HCT116 (cell line): Measurements from ENCODE around the gene SRF. TPM values are rescaled to one million over a fixed set of nuclear protein-coding genes. Genes with fewer than 3 reads are reported as not detected.

Experiments used
- ATAC-seq: fragments of 200-7000 bp; cut with Tn5 transposase; 2 replicates; pipeline ENCODE4 v1.9.1; 2020; ENCODE audit warnings: mild to moderate bottlenecking, moderate library complexity
- BruUV-seq: library from RNA; stranded (reverse); fragments of 400-500 nt; replicated peaks from 2 replicates; lab custom pipeline; 2021; lab: Mats Ljungman, UMichigan
- CTCF ChIA-PET: fragments of 300-600 bp; sonication (Branson Sonifier 250); formaldehyde crosslinking; loops from one replicate; lab custom pipeline; 2021; ENCODE audit warnings: antibody characterized with exemption; lab: Charles Lee
- POLR2A ChIA-PET: fragments of 300-600, 350-600 bp; sonication (Branson Sonifier 250); formaldehyde crosslinking; loops from one replicate; lab custom pipeline; 2021; ENCODE audit warnings: antibody characterized with exemption; lab: Charles Lee
- RAD21 ChIA-PET, 2 experiments: fragments of 300-600 bp; sonication (Branson Sonifier 250); formaldehyde crosslinking; loops; one replicate each; lab custom pipeline; 2023; ENCODE audit warnings: low total read pairs in 2 of 2; ENCODE audit not compliant: uncharacterized antibody in 2 of 2, unreplicated experiment in 2 of 2, low non-redundant PET in 1 of 2; lab: Charles Lee
- DNase-seq: peaks from one replicate; pipeline ENCODE4 v3.0.0-alpha.2; 2010; ENCODE audit warnings: low read depth, low spot score
- H2AFZ ChIP-seq: fragments of 200-600 bp; shearing (Covaris generic), sonication (generic); 2 replicates; pipeline ENCODE4 v1.6.1; 2017; ENCODE audit warnings: low read depth, mixed run types, mixed read lengths, antibody characterized with exemption, low read length; ENCODE audit not compliant: poor library complexity, severe bottlenecking
- H3K27ac ChIP-seq: 2 replicates; pipeline ENCODE4 v1.5.1; 2012; ENCODE audit warnings: low read depth, low read length
- H3K27me3 ChIP-seq: fragments of 200-600 bp; sonication (generic); 2 replicates; pipeline ENCODE4 v1.6.1; 2016; ENCODE audit warnings: mixed run types, low read length, mixed read lengths; ENCODE audit not compliant: insufficient read depth
- H3K36me3 ChIP-seq, 2 experiments: fragments of 200-500 bp in 1 of 2; fragments of 200-600 bp in 1 of 2; sonication (Bioruptor generic) in 1 of 2; sonication (generic) in 1 of 2; 2 replicates each; pipeline versions ENCODE4 v1.5.1 to v1.6.1; 2014 to 2016; ENCODE audit warnings: low read length in 2 of 2, inconsistent platforms in 1 of 2, mixed read lengths in 1 of 2, mixed run types in 1 of 2; ENCODE audit not compliant: insufficient read depth in 2 of 2, control insufficient read depth in 1 of 2
- H3K4me1 ChIP-seq, 2 experiments: fragments of 200-600 bp in 1 of 2; sonication (generic) in 1 of 2; 2 replicates each; pipeline versions ENCODE4 v1.5.1 to v1.6.1; 2012 to 2017; ENCODE audit warnings: low read length in 2 of 2, inconsistent platforms in 1 of 2, mild to moderate bottlenecking in 1 of 2, mixed read lengths in 1 of 2, mixed run types in 1 of 2, moderate library complexity in 1 of 2; ENCODE audit not compliant: insufficient read depth in 2 of 2, control insufficient read depth in 1 of 2
- H3K4me2 ChIP-seq: fragments of 200-600 bp; sonication (generic); 2 replicates; pipeline ENCODE4 v1.6.1; 2017; ENCODE audit warnings: mixed run types, low read length, mixed read lengths
- H3K4me3 ChIP-seq, 2 experiments: fragments of 200-600 bp in 1 of 2; sonication (generic) in 1 of 2; replicated peaks in 1 of 2; 2 replicates each; pipeline ENCODE4 v1.5.1; 2011 to 2016; ENCODE audit warnings: low read length in 2 of 2, control low read depth in 1 of 2, low read depth in 1 of 2, mild to moderate bottlenecking in 1 of 2, mixed read lengths in 1 of 2, mixed run types in 1 of 2
- H3K79me2 ChIP-seq: fragments of 200-600 bp; sonication (generic); 2 replicates; pipeline ENCODE4 v1.6.1; 2017; ENCODE audit warnings: mild to moderate bottlenecking, mixed run types, low read length, moderate library complexity, mixed read lengths; ENCODE audit not compliant: insufficient read depth
- H3K9ac ChIP-seq: fragments of 200-600 bp; sonication (generic); 2 replicates; pipeline ENCODE4 v1.6.1; 2016; ENCODE audit warnings: low read length, mixed read lengths
- H3K9me2 ChIP-seq: fragments of 200-600 bp; sonication (generic), shearing (Covaris generic); 2 replicates; pipeline ENCODE4 v1.6.1; 2017; ENCODE audit warnings: mixed run types, mild to moderate bottlenecking, moderate library complexity; ENCODE audit not compliant: insufficient read depth
- H3K9me3 ChIP-seq, 2 experiments: fragments of 200-500 bp in 1 of 2; fragments of 200-600 bp in 1 of 2; sonication (Bioruptor generic) in 1 of 2; sonication (generic) in 1 of 2; 2 replicates each; pipeline ENCODE4 v1.6.1; 2014 to 2017; ENCODE audit warnings: low read length in 2 of 2, mixed read lengths in 2 of 2, inconsistent platforms in 1 of 2, low read depth in 1 of 2, mild to moderate bottlenecking in 1 of 2, mixed run types in 1 of 2, moderate library complexity in 1 of 2; ENCODE audit not compliant: control insufficient read depth in 1 of 2, insufficient read depth in 1 of 2
- H4K20me1 ChIP-seq: fragments of 200-600 bp; sonication (generic), shearing (Covaris generic); 2 replicates; pipeline ENCODE4 v1.6.1; 2017; ENCODE audit warnings: mixed run types, mild to moderate bottlenecking, moderate library complexity; ENCODE audit not compliant: insufficient read depth
- CBX3 ChIP-seq: IDR thresholded peaks from 2 replicates; pipeline ENCODE4 v1.6.1; 2012; ENCODE audit warnings: low read depth
- EGR1 ChIP-seq: IDR thresholded peaks from 2 replicates; pipeline ENCODE4 v1.6.1; 2012; ENCODE audit warnings: low read depth
- ELF1 ChIP-seq: IDR thresholded peaks from 2 replicates; pipeline ENCODE4 v1.6.1; 2012; ENCODE audit warnings: low read depth, borderline replicate concordance
- EZH2 ChIP-seq: fragments of 200-600 bp; sonication (generic); IDR thresholded peaks from 2 replicates; pipeline ENCODE4 v1.6.1; 2017; ENCODE audit warnings: antibody characterized with exemption, mixed run types
- EZH2phosphoT487 ChIP-seq: fragments of 200-600 bp; IDR thresholded peaks from 2 replicates; pipeline ENCODE4 v1.6.1; 2018; ENCODE audit warnings: antibody characterized with exemption, borderline replicate concordance
- JUND ChIP-seq: IDR thresholded peaks from 2 replicates; pipeline ENCODE4 v1.6.1; 2012
- POLR2A ChIP-seq: IDR thresholded peaks from 2 replicates; pipeline ENCODE4 v1.7.0; 2011; ENCODE audit warnings: borderline replicate concordance; ENCODE audit not compliant: insufficient read depth, insufficient read length; ENCODE audit errors: extremely low read depth
- POLR2AphosphoS5 ChIP-seq: IDR thresholded peaks from 2 replicates; pipeline ENCODE4 v1.6.1; 2011; ENCODE audit warnings: mild to moderate bottlenecking, low read depth, low read length, moderate library complexity
- SIN3A ChIP-seq: IDR thresholded peaks from 2 replicates; pipeline ENCODE4 v1.6.1; 2012; ENCODE audit warnings: low read depth
- SP1 ChIP-seq: IDR thresholded peaks from 2 replicates; pipeline ENCODE4 v1.6.1; 2012; ENCODE audit warnings: low read depth
- YY1 ChIP-seq: IDR thresholded peaks from 2 replicates; pipeline ENCODE4 v1.6.1; 2011; ENCODE audit warnings: low read length, low read depth, moderate library complexity, mild to moderate bottlenecking; ENCODE audit not compliant: insufficient replicate concordance; ENCODE audit errors: extremely low read depth
- ZFX ChIP-seq: fragments of 450-650 bp; IDR thresholded peaks from 2 replicates; pipeline ENCODE4 v1.6.1; 2017
- intact Hi-C: fragments of 100-400 bp; cut with micrococcal nuclease; formaldehyde crosslinking; loops from 2 replicates; pipeline ENCODE4 v1.10.0; 2022
- total RNA-seq: library from RNA; stranded (reverse); gene quantifications from one replicate; pipeline ENCODE4 v1.2.1, GENCODE V29; 2021; ENCODE audit not compliant: unreplicated experiment
- TF ChIP-seq, protein P1 (sequence below): IDR thresholded peaks from 2 replicates; pipeline ENCODE4 v1.6.1; 2012; ENCODE audit warnings: low read depth
- TF ChIP-seq, protein P2 (sequence below): IDR thresholded peaks from 2 replicates; pipeline ENCODE4 v1.6.1; 2012
- TF ChIP-seq, protein P3 (sequence below): IDR thresholded peaks from 2 replicates; pipeline ENCODE4 v1.6.1; 2011; ENCODE audit warnings: mild to moderate bottlenecking, low read length, moderate library complexity; ENCODE audit not compliant: insufficient replicate concordance; ENCODE audit errors: extremely low read depth
- TF ChIP-seq, protein P4 (sequence below): IDR thresholded peaks from 2 replicates; pipeline ENCODE4 v1.6.1; 2012

SRF gene
- total RNA-seq, 1 experiment from 2014 or later = 28.1 TPM

DNA sequence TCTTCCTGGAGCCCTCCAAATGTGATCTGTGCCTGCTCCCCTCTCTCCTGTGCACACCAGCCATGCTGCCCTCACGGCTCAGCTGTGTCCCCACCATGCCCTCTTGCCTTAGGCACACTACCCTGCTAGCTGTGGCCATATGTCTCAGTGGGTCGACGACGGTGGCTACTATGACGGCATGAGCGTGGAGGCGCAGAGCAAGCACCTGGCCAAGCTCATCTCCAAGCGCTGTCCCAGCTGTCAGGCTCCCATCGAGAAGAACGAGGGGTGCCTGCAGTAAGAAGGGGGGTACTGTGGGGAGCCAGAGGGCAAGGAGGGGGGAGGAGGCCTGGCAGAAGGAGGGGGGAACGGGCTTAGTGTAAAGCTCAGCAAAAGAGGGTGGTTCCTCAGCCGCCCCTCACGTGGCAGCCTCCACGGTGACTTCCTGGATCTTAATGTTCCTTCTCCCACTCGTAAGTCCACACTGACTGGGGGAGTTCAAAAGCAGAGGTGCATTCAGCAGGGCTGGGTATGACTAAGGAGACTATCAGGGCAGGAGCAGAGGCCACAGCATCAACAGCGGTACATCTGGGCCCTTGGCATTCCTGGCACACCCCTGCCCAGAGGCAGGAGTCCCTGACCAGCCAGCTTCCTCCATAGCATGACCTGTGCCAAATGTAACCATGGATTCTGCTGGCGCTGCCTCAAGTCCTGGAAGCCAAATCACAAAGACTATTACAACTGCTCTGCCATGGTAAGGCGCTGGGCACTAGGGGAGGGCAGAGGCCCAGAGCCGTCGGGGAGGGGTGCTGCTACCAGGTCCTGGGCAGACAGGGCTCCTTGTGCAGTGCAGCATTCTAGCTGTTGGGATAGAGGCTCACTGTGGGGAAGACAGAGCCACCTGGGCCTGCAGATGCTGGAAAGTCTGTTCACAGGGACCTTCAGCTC lies 50.2 kb downstream of the SRF start:
- no peaks in the 10 kb centered on the region for H3K9me3 ChIP-seq
- no peak for DNase-seq
- no peaks in the 10 kb centered on the region for H3K27me3 ChIP-seq
- H3K36me3 ChIP-seq = peaks cover 7 to 8% of the 10 kb centered on the region in 2 experiments; a peak in 2 of 4 replicates
- no peaks in the 10 kb centered on the region for H4K20me1 ChIP-seq
- TF ChIP-seq CBX3 (no peak), ZFX (no peak), POLR2A (no peak), JUND (no peak), EGR1 (no peak), EZH2 (no peak), EZH2phosphoT487 (no peak), ELF1 (no peak), POLR2AphosphoS5 (no peak), SP1 (no peak), YY1 (no peak), SIN3A (no peak)
- TF ChIP-seq, protein P1, sequence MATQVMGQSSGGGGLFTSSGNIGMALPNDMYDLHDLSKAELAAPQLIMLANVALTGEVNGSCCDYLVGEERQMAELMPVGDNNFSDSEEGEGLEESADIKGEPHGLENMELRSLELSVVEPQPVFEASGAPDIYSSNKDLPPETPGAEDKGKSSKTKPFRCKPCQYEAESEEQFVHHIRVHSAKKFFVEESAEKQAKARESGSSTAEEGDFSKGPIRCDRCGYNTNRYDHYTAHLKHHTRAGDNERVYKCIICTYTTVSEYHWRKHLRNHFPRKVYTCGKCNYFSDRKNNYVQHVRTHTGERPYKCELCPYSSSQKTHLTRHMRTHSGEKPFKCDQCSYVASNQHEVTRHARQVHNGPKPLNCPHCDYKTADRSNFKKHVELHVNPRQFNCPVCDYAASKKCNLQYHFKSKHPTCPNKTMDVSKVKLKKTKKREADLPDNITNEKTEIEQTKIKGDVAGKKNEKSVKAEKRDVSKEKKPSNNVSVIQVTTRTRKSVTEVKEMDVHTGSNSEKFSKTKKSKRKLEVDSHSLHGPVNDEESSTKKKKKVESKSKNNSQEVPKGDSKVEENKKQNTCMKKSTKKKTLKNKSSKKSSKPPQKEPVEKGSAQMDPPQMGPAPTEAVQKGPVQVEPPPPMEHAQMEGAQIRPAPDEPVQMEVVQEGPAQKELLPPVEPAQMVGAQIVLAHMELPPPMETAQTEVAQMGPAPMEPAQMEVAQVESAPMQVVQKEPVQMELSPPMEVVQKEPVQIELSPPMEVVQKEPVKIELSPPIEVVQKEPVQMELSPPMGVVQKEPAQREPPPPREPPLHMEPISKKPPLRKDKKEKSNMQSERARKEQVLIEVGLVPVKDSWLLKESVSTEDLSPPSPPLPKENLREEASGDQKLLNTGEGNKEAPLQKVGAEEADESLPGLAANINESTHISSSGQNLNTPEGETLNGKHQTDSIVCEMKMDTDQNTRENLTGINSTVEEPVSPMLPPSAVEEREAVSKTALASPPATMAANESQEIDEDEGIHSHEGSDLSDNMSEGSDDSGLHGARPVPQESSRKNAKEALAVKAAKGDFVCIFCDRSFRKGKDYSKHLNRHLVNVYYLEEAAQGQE = no peak
- TF ChIP-seq, protein P2, sequence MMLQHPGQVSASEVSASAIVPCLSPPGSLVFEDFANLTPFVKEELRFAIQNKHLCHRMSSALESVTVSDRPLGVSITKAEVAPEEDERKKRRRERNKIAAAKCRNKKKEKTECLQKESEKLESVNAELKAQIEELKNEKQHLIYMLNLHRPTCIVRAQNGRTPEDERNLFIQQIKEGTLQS = no peak
- TF ChIP-seq, protein P3, sequence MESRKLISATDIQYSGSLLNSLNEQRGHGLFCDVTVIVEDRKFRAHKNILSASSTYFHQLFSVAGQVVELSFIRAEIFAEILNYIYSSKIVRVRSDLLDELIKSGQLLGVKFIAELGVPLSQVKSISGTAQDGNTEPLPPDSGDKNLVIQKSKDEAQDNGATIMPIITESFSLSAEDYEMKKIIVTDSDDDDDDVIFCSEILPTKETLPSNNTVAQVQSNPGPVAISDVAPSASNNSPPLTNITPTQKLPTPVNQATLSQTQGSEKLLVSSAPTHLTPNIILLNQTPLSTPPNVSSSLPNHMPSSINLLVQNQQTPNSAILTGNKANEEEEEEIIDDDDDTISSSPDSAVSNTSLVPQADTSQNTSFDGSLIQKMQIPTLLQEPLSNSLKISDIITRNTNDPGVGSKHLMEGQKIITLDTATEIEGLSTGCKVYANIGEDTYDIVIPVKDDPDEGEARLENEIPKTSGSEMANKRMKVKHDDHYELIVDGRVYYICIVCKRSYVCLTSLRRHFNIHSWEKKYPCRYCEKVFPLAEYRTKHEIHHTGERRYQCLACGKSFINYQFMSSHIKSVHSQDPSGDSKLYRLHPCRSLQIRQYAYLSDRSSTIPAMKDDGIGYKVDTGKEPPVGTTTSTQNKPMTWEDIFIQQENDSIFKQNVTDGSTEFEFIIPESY = no peak
- TF ChIP-seq, protein P4, sequence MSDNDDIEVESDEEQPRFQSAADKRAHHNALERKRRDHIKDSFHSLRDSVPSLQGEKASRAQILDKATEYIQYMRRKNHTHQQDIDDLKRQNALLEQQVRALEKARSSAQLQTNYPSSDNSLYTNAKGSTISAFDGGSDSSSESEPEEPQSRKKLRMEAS = no peak
- intact Hi-C loops = no loop called here
- H3K4me2 ChIP-seq = no peak overlapping the region
- H3K79me2 ChIP-seq = 0 out of 2 replicates have a peak, but pooled peaks cover 3% of the 10 kb centered on the region
- ChIA-PET CTCF (interaction anchor here (1.1 kb wide), 1 partner anchor 8 kb away, joined by 3 read pairs; the partner anchor contains the start of gene DNPH1), POLR2A (no interaction called here), RAD21 (no interaction called here)
- no peak overlapping the region for H2AFZ ChIP-seq
- H3K9me2 ChIP-seq = no peaks in the 10 kb centered on the region
- no peak overlapping the region for H3K9ac ChIP-seq
- BruUV-seq = no TSS peak
- no peak overlapping the region for H3K4me3 ChIP-seq
- peaks cover 0 to 1% of the 10 kb centered on the region in 2 experiments; a peak in 1 of 4 replicates for H3K4me1 ChIP-seq
- ATAC-seq = no peak
- H3K27ac ChIP-seq = no peak overlapping the region
